ENCODE results near the gene CEACAM16.
"Not testable (repeated sequence)": the region's sequence is repeated elsewhere in the genome, so short reads cannot be mapped to it uniquely, and the experiment has no call there.

Gene CEACAM16

DNA sequence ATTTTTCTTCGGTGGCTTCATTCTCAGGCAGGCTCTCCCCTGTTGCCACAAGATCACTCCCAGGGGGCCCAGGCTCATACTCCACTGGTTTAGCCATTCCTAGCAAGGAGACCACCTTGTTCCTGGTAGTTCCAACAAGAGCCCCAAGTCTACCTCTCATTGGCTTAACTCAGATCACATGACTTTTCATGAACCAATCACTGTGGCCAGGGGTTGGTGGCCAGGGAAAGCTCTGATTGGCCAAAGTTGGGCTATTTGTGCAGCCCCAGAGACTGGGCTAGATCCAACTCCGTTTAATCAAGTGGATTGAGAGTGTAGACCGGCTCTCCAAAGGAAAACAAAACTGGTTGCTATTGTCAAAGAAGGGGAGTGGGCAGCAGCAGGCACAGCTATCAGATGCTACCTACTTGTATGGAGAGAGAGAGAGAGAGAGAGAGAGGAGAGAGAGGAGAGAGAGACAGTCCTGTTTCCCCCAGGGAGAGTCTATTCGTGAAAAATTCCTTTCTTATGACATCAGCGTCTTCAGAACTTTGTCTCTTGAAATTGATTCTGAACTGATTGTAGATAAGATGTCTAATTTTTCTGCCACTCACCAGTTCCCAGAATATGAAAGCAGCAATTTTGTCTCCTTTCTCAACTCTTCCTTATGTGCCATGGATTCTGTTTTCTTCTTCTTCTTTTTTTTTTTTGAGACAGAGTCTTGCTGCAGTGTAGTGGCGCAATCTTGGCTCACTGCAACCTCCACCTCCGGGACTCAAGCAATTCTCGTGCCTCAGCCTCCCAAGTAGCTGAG lies 21.7 kb upstream of the CEACAM16 start:
- DNase-seq (ENCODE audit: extremely low read depth, low read depth), result no peak
- TF ChIP-seq, protein P1, sequence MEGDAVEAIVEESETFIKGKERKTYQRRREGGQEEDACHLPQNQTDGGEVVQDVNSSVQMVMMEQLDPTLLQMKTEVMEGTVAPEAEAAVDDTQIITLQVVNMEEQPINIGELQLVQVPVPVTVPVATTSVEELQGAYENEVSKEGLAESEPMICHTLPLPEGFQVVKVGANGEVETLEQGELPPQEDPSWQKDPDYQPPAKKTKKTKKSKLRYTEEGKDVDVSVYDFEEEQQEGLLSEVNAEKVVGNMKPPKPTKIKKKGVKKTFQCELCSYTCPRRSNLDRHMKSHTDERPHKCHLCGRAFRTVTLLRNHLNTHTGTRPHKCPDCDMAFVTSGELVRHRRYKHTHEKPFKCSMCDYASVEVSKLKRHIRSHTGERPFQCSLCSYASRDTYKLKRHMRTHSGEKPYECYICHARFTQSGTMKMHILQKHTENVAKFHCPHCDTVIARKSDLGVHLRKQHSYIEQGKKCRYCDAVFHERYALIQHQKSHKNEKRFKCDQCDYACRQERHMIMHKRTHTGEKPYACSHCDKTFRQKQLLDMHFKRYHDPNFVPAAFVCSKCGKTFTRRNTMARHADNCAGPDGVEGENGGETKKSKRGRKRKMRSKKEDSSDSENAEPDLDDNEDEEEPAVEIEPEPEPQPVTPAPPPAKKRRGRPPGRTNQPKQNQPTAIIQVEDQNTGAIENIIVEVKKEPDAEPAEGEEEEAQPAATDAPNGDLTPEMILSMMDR (IDR thresholded peaks at IDR 0.05; ENCODE audit: low read depth, low read length, missing control alignments), result no peak
- no peak overlapping the region for H3K4me3 ChIP-seq (replicated peaks; ENCODE audit: low read depth, low read length)

DNA sequence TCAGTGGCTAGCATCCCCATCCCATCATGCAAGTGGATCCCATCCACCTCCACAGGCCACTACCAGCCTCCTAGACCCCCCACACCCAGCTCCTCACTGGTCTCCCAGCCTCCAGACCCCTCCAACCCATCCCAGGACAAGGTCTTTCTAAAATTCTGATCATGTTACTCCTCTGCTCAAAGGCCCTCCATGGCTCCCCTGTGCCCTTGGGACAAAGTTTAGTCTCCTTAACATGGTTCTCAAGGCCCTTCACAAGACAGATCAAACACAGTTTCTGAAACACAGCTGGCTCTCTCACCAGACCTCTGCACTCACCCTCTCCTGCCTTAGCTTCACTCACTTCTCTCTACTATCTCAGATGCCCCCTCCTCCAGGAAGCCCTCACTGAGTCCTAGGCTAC lies 18.4 kb upstream of the CEACAM16 start:
- H3K4me3 ChIP-seq (replicated peaks; ENCODE audit: low read depth, low read length), result no peak overlapping the region
- TF ChIP-seq, protein P1 (IDR thresholded peaks at IDR 0.05; ENCODE audit: low read depth, low read length, missing control alignments), result no peak
- DNase-seq (ENCODE audit: extremely low read depth, low read depth), result no peak

DNA sequence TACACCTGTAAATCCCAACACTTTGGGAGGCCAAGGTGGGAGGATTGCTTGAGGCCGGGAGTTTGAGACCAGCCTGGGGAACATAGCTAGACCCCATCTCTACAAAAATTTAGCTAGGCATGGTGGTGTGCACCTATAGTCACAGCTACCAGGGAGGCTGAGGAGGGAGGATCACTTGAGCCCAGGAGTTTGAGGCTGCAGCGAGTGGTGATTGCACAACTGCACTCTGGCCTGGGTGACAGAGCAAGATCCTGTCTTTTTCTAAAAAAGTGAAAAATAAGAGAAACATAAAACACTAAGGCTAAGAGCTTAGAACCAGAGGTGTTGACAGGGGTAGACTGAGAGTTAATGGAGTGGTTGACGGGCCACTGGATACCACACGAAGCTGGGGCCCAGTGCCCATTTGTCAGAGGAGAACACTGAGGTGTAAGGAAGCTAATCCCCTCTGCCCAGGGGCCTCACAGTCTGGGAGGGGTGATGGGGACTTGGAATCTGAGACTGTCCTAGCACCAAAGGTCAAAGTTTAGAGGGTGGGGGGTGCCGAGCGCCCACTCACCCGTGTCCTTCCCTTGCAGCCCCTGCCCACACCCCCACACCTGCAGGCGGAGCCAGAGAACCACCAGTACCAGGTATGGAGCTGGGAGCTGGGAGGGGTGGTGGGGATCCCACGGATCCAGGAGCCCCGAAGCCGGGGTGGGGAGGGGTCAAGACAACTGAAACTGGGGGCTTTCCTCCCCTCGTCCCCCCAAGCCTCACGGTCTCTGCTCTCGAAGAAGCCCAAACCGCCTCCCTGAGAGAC lies 16.8 kb upstream of the CEACAM16 start:
- H3K4me3 ChIP-seq (replicated peaks; ENCODE audit: low read depth, low read length), result no peak overlapping the region
- DNase-seq (ENCODE audit: extremely low read depth, low read depth), result no peak
- TF ChIP-seq, protein P1 (IDR thresholded peaks at IDR 0.05; ENCODE audit: low read depth, low read length, missing control alignments), result no peak

DNA sequence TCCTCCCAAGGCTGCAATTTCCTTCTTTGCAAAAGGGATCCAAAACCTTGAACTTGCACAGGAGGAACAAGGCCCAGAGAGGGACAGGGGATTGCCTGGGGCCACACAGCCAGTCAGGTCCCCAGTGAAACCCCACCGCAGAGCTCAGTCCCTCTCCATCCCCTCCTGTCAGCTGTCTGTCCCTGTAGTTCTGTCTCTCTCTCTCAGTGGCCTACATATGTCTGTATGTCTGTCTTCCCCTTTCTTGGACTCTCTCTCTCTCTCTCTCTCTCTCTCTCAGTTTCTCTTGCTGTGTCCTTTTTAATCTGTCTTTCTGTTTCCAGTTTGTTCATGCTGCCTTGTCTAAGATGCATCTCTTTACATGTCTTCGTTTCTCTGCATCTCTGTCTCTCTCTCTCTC lies 16.1 kb upstream of the CEACAM16 start:
- no peak overlapping the region for H3K4me3 ChIP-seq (replicated peaks; ENCODE audit: low read depth, low read length)
- DNase-seq (ENCODE audit: extremely low read depth, low read depth), result no peak
- TF ChIP-seq, protein P1 (IDR thresholded peaks at IDR 0.05; ENCODE audit: low read depth, low read length, missing control alignments), result no peak

DNA sequence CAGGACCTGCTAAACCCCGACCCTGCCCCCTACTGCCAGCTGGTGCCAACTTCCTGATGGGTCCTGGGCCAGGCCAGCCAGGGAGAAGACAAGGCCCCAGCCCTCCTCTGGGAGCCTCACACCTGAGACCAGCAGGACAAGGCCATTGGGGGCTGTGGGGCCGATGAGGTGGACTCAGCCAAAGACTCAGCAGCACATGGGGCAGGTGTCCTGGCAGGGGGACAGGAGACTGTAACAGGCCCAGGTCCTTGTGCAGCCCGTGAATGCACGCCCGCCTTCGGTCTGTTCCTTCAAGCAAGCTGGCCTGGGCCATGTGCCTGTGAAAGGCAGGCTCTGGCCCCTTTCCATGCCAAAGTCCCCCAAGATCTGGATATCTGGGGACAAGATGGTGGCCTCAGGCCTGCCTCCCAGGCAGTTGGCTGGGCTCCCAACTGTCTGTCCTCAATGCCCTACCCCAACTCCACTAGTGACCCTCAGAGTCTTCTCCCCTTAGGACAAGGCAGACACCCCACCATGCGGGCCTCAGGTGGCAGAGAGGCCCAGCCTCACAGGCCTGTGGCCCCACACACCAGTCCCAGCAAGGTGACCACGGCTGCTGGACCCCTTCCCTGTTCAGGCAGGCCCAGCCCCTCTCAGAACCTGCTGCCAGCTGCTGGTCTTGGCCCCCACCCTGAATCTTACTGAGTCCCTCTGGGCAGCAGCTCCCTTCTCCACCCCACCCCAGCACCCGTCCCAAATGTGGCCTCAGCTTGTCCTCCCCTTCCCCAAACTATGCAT lies 15.3 kb upstream of the CEACAM16 start:
- TF ChIP-seq, protein P1 (IDR thresholded peaks at IDR 0.05; ENCODE audit: low read depth, low read length, missing control alignments), result no peak
- no peak for DNase-seq (ENCODE audit: extremely low read depth, low read depth)
- H3K4me3 ChIP-seq (replicated peaks; ENCODE audit: low read depth, low read length), result no peak overlapping the region

DNA sequence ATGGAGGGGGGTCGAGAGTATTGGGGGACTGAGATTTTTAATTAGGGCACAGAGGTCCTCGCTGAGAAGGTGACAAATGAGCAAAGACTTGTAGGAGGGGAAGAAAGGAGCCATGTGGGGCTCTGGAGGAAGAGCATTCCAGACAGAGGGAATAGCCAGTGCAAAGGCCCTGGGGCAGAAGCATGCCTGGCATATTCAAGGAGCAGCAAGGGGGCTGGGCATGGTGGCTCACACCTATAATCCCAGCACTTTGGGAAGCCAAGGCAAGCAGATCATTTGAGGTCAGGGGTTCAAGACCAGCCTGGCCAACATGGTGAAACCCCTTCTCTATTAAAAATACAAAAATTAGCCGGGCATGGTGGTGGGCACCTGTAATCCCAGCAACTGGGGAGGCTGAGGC lies 14.6 kb upstream of the CEACAM16 start:
- not testable (repeated sequence) for DNase-seq (ENCODE audit: extremely low read depth, low read depth); H3K4me3 ChIP-seq (replicated peaks; ENCODE audit: low read depth, low read length)
